Parathyroid adenoma (tissue), 2 donors: ENCODE results near the gene SEMA6B.

Source experiments
- H2AFZ ChIP-seq: fragments of 300-600 bp; sonication (generic); one replicate; pipeline ENCODE4 v1.7.0; 2017; ENCODE audit warnings: antibody characterized with exemption, mild to moderate bottlenecking
- H3K27ac ChIP-seq: fragments of 300-600 bp; sonication (generic); one replicate; pipeline ENCODE4 v1.7.0; 2017
- H3K27me3 ChIP-seq: fragments of 300-600 bp; sonication (generic); one replicate; pipeline ENCODE4 v1.7.0; 2017; ENCODE audit warnings: low read length; ENCODE audit not compliant: control insufficient read depth, insufficient read depth
- H3K36me3 ChIP-seq: fragments of 300-600 bp; sonication (generic); one replicate; pipeline ENCODE4 v1.7.0; 2017; ENCODE audit warnings: low read length; ENCODE audit not compliant: control insufficient read depth, insufficient read depth
- H3K4me1 ChIP-seq: fragments of 300-600 bp; sonication (generic); one replicate; pipeline ENCODE4 v1.7.0; 2017; ENCODE audit warnings: control low read depth
- H3K4me2 ChIP-seq: fragments of 300-600 bp; sonication (generic); one replicate; pipeline ENCODE4 v1.7.0; 2017; ENCODE audit warnings: low read length
- H3K4me3 ChIP-seq: fragments of 300-600 bp; sonication (generic); one replicate; pipeline ENCODE4 v1.7.0; 2017; ENCODE audit warnings: low read depth, low read length
- H3K79me2 ChIP-seq: fragments of 300-600 bp; sonication (generic); one replicate; pipeline ENCODE4 v1.7.0; 2017; ENCODE audit warnings: control low read depth
- H3K9ac ChIP-seq: fragments of 300-600 bp; sonication (generic); one replicate; pipeline ENCODE4 v1.7.0; 2017; ENCODE audit warnings: mild to moderate bottlenecking
- H3K9me3 ChIP-seq: fragments of 300-600 bp; sonication (generic); one replicate; pipeline ENCODE4 v1.7.0; 2017; ENCODE audit warnings: low read length; ENCODE audit not compliant: control insufficient read depth
- CTCF ChIP-seq: fragments of 300-600 bp; sonication (generic); IDR thresholded peaks from one replicate; pipeline ENCODE4 v1.7.0; 2017; ENCODE audit warnings: antibody characterized with exemption, mild to moderate bottlenecking
- donor health status: primary hyperparathyroidism.

Gene SEMA6B

GRCh38 chr19:4570916-4571304, 11.4 kb upstream of the SEMA6B start:
- Histone ChIP-seq H2AFZ (no peak overlapping the region), H3K9ac (no peak overlapping the region), H3K27me3 (no peaks in the 10 kb centered on the region), H3K4me2 (no peak overlapping the region), H3K79me2 (peaks cover 2% of the 10 kb centered on the region), H3K9me3 (no peaks in the 10 kb centered on the region), H3K4me1 (no peaks in the 10 kb centered on the region), H3K36me3 (no peaks in the 10 kb centered on the region), H3K4me3 (no peak overlapping the region), H3K27ac (no peak overlapping the region)
- TF ChIP-seq CTCF = no peak

- Histone ChIP-seq H3K4me1 (no peaks in the 10 kb centered on the region), H3K4me3 (no peak overlapping the region), H3K27ac (no peak overlapping the region), H2AFZ (no peak overlapping the region), H3K27me3 (no peaks in the 10 kb centered on the region), H3K36me3 (no peaks in the 10 kb centered on the region), H3K9me3 (no peaks in the 10 kb centered on the region), H3K4me2 (no peak overlapping the region), H3K79me2 (peaks cover 2% of the 10 kb centered on the region), H3K9ac (no peak overlapping the region)
- TF ChIP-seq CTCF = no peak
These were observed 10.9 kb upstream of the SEMA6B start for GRCh38 chr19:4570402-4570801.

GRCh38 chr19:4568886-4569285, 9.4 kb upstream of the SEMA6B start:
- H3K27ac ChIP-seq = no peak overlapping the region
- no peaks in the 10 kb centered on the region for H3K27me3 ChIP-seq
- no peaks in the 10 kb centered on the region for H3K4me1 ChIP-seq
- no peak overlapping the region for H3K9ac ChIP-seq
- no peaks in the 10 kb centered on the region for H3K9me3 ChIP-seq
- no peak overlapping the region for H3K4me3 ChIP-seq
- peaks cover 2% of the 10 kb centered on the region for H3K79me2 ChIP-seq
- no peak overlapping the region for H3K4me2 ChIP-seq
- no peaks in the 10 kb centered on the region for H3K36me3 ChIP-seq
- H2AFZ ChIP-seq = no peak overlapping the region
- TF ChIP-seq CTCF = no peak

GRCh38 chr19:4567584-4568071, 8.1 kb upstream of the SEMA6B start:
- no peak overlapping the region for H3K27ac ChIP-seq

More at GRCh38 chr19:4567584-4568071, 8.1 kb upstream of the SEMA6B start:
- Histone ChIP-seq H3K4me2 (no peak overlapping the region), H3K4me3 (no peak overlapping the region), H3K79me2 (peaks cover 2% of the 10 kb centered on the region), H3K36me3 (no peaks in the 10 kb centered on the region), H3K4me1 (no peaks in the 10 kb centered on the region), H3K9me3 (no peaks in the 10 kb centered on the region), H3K27me3 (no peaks in the 10 kb centered on the region), H2AFZ (no peak overlapping the region), H3K9ac (no peak overlapping the region)
- TF ChIP-seq CTCF = peak; percentile 38
